Endothelial cell of umbilical vein (primary cell): ENCODE results near the gene EPS8. TPM values are rescaled to one million over a fixed set of nuclear protein-coding genes. Genes with fewer than 3 reads are reported as not detected.

ENCODE experiments used
- BruUV-seq: library from RNA; stranded (reverse); fragments of 400-500 nt; replicated peaks from 2 replicates; lab custom pipeline; 2021; lab: Mats Ljungman, UMichigan
- CTCF ChIA-PET: fragments of 300-600, 350-600 bp; sonication (Branson Sonifier 250); formaldehyde crosslinking; loops from one replicate; lab custom pipeline; 2021; ENCODE audit warnings: antibody characterized with exemption, inconsistent platforms; lab: Charles Lee
- POLR2A ChIA-PET: fragments of 300-600, 350-600 bp; sonication (Branson Sonifier 250); formaldehyde crosslinking; loops from one replicate; lab custom pipeline; 2021; ENCODE audit warnings: antibody characterized with exemption, inconsistent platforms; lab: Charles Lee
- DNase-seq: peaks from one replicate; pipeline ENCODE4 v3.0.0-alpha.2; 2011; ENCODE audit warnings: low read depth, low spot score
- FAIRE-seq: peaks from 2 replicates; lab custom pipeline; 2011; peaks lifted over from hg19 to GRCh38; lab: Jason Lieb, UNC
- H2AFZ ChIP-seq: 2 replicates; pipeline ENCODE4 v1.6.0; 2012; ENCODE audit warnings: low read depth, low read length, control low read depth, inconsistent platforms
- H3K27ac ChIP-seq: 2 replicates; pipeline ENCODE4 v1.5.1; 2011; ENCODE audit warnings: low read depth, mild to moderate bottlenecking, control low read depth, low read length, moderate library complexity; ENCODE audit not compliant: insufficient read depth
- H3K27me3 ChIP-seq, 2 experiments: 2 replicates each; pipeline versions ENCODE4 v1.6.0 to v1.6.1; 2011; ENCODE audit warnings: low read length in 2 of 2, mixed read lengths in 1 of 2; ENCODE audit not compliant: control insufficient read depth in 2 of 2, insufficient read depth in 2 of 2
- H3K36me3 ChIP-seq, 2 experiments: 2 replicates in 1 of 2; 3 replicates in 1 of 2; pipeline ENCODE4 v1.5.1; 2011; ENCODE audit warnings: low read length in 2 of 2, mild to moderate bottlenecking in 1 of 2, moderate library complexity in 1 of 2; ENCODE audit not compliant: control insufficient read depth in 2 of 2, insufficient read depth in 2 of 2; ENCODE audit errors: extremely low read depth in 1 of 2
- H3K4me1 ChIP-seq: 3 replicates; pipeline ENCODE4 v1.5.1; 2011; ENCODE audit warnings: mild to moderate bottlenecking, low read length; ENCODE audit not compliant: control insufficient read depth, insufficient read depth; ENCODE audit errors: extremely low read depth
- H3K4me2 ChIP-seq: 2 replicates; pipeline ENCODE4 v1.6.1; 2011; ENCODE audit warnings: low read length, control low read depth, mixed read lengths; ENCODE audit not compliant: insufficient read depth
- H3K4me3 ChIP-seq, 3 experiments: fragments of 200-600 bp in 1 of 3; sonication (generic), shearing (Covaris generic) in 1 of 3; replicated peaks in 1 of 3; 2 replicates each; pipeline ENCODE4 v1.5.1; 2011 to 2016; ENCODE audit warnings: control low read depth in 3 of 3, low read length in 3 of 3, mild to moderate bottlenecking in 2 of 3, inconsistent platforms in 1 of 3, low read depth in 1 of 3, moderate library complexity in 1 of 3; ENCODE audit not compliant: insufficient read depth in 1 of 3
- H3K79me2 ChIP-seq: 2 replicates; pipeline ENCODE4 v1.6.0; 2012; ENCODE audit warnings: low read length, inconsistent platforms; ENCODE audit not compliant: control insufficient read depth, insufficient read depth
- H3K9ac ChIP-seq: replicated peaks from 2 replicates; pipeline ENCODE3; 2011; ENCODE audit warnings: low read length, control low read depth; ENCODE audit not compliant: insufficient read depth; ENCODE audit errors: extremely low read depth
- H3K9me1 ChIP-seq: replicated peaks from 3 replicates; pipeline ENCODE4 v1.6.0; 2011; ENCODE audit warnings: mild to moderate bottlenecking, low read length; ENCODE audit not compliant: control insufficient read depth, insufficient read depth; ENCODE audit errors: extremely low read depth
- H3K9me3 ChIP-seq: replicated peaks from 2 replicates; pipeline ENCODE4 v1.5.1; 2012; ENCODE audit warnings: low read length, inconsistent platforms; ENCODE audit not compliant: control insufficient read depth, insufficient read depth
- H4K20me1 ChIP-seq: replicated peaks from 2 replicates; pipeline ENCODE3; 2011; ENCODE audit warnings: mild to moderate bottlenecking, low read length; ENCODE audit not compliant: control insufficient read depth, insufficient read depth; ENCODE audit errors: extremely low read depth
- EZH2 ChIP-seq: IDR thresholded peaks from 2 replicates; pipeline ENCODE4 v1.6.1; 2012; ENCODE audit warnings: borderline replicate concordance, low read depth, mild to moderate bottlenecking, moderate library complexity, low read length, inconsistent platforms; ENCODE audit not compliant: severe bottlenecking
- FOS ChIP-seq: IDR thresholded peaks from 2 replicates; pipeline ENCODE4 v1.6.1; 2011; ENCODE audit warnings: mild to moderate bottlenecking, low read length, moderate library complexity, borderline replicate concordance; ENCODE audit not compliant: insufficient read depth
- GATA2 ChIP-seq: IDR thresholded peaks from 2 replicates; pipeline ENCODE4 v1.7.0; 2011; ENCODE audit warnings: low read depth, mild to moderate bottlenecking, moderate library complexity, mixed read lengths, low read length; ENCODE audit not compliant: insufficient read length, insufficient read depth
- JUN ChIP-seq: IDR thresholded peaks from 2 replicates; pipeline ENCODE4 v1.6.1; 2011; ENCODE audit warnings: borderline replicate concordance, low read depth; ENCODE audit not compliant: insufficient read length, insufficient read depth
- MYC ChIP-seq: IDR thresholded peaks from one replicate; pipeline ENCODE4 v1.6.1; 2011; ENCODE audit warnings: mild to moderate bottlenecking, low read depth, low read length
- POLR2A ChIP-seq: IDR thresholded peaks from 2 replicates; pipeline ENCODE4 v1.6.1; 2012; ENCODE audit warnings: low read depth, mild to moderate bottlenecking, control low read depth, low read length
- dilution Hi-C: fragments of 300-500 bp; cut with MboI; formaldehyde crosslinking; loops from one replicate; pipeline ENCODE4 v1.15.0; 2019; ENCODE audit warnings: low sequenced_read_pairs; ENCODE audit not compliant: extremely low pct_ligation_motif_present
- intact Hi-C: fragments of 100-400 bp; cut with micrococcal nuclease; formaldehyde crosslinking; loops from one replicate; pipeline ENCODE4 v1.10.0; 2022
- polyA plus RNA-seq, 4 experiments: library from polyadenylated mRNA; depleted of rRNA in 3 of 4; stranded (reverse) in 3 of 4; unstranded in 1 of 4; fragments of >200 nt; gene quantifications; 2 replicates each; pipeline versions ENCODE4 v1.2.1 to v1.2.3, GENCODE V29; 2011 to 2012; ENCODE audit warnings: missing spikeins in 1 of 4
- total RNA-seq: library from RNA; stranded (reverse); gene quantifications from 2 replicates; pipeline ENCODE4 v1.2.3, GENCODE V29; 2021
- TF ChIP-seq, protein P1 (sequence below): IDR thresholded peaks from 2 replicates; pipeline ENCODE4 v1.6.1; 2011; ENCODE audit not compliant: insufficient read depth, insufficient read length

EPS8 gene
- total and polyA plus RNA-seq, 2 donors (not counting 3 experiments of a cell fraction or from before 2014, with no cell fraction given): 8.4 to 11.9 TPM

DNA sequence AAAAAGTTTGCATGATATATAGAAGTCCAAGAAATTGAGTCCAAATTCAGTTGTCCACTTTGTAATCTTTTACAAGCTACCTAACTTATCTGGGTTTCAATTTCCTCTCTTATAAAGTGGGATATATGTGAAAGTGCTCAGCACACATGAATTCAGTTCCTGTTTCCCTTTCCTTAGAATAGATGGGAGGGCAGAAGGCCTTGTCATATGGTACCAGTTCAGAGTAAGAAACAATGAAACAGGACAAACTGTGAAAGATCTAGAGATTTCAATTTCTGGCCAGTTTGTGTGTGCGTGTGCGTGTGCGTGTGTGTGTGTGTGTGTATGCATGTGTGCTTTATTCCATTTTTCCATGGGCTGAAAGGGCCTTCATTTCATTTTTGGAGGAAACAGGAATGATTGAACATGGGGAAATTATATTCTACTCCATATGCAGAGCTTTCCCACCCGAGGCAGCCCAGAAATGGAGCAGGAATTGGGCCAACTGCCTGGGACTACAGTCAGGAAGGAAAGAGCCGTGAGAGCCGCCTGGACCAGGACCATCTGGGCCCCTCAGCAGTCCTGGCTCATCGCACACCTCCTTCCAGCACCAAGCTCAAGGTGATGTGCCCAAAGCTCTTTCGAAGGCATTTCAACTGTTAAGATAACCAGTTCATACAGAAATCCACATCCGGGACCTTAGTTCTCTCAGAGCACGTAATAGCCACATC is 183.2 kb downstream of the EPS8 start:
- no peaks in the 10 kb centered on the region for H4K20me1 ChIP-seq
- CTCF ChIA-PET: interaction anchor here (0.9 to 2.6 kb wide), 2 partner anchors 12 to 28 kb away, joined by 3 to 6 read pairs; no protein-coding TSS in a partner anchor
- no peaks in the 10 kb centered on the region for H3K9me3 ChIP-seq
- dilution Hi-C loops: no loop called here
- BruUV-seq: no TSS peak
- H2AFZ ChIP-seq: no peak overlapping the region
- no peaks in the 10 kb centered on the region for H3K36me3 ChIP-seq
- no peaks in the 10 kb centered on the region for H3K79me2 ChIP-seq
- peaks cover 3% of the 10 kb centered on the region for H3K4me1 ChIP-seq
- H3K27ac ChIP-seq: no peak overlapping the region
- intact Hi-C loops: no loop called here
- peak; percentile 63 for DNase-seq
- no peak overlapping the region for H3K9ac ChIP-seq
- peak; percentile 58 for FAIRE-seq
- no peak overlapping the region for H3K4me2 ChIP-seq
- peaks cover 0 to 2% of the 10 kb centered on the region in 2 experiments for H3K27me3 ChIP-seq
- no peak overlapping the region for H3K4me3 ChIP-seq
- POLR2A ChIA-PET: interaction anchor here (0.6 kb wide), 1 partner anchor 20 kb away, joined by 7 read pairs; no protein-coding TSS in a partner anchor
- TF ChIP-seq FOS (no peak), POLR2A (no peak), GATA2 (no peak), MYC (no peak)
- TF ChIP-seq, protein P1, sequence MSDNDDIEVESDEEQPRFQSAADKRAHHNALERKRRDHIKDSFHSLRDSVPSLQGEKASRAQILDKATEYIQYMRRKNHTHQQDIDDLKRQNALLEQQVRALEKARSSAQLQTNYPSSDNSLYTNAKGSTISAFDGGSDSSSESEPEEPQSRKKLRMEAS: no peak
- no peaks in the 10 kb centered on the region for H3K9me1 ChIP-seq

DNA sequence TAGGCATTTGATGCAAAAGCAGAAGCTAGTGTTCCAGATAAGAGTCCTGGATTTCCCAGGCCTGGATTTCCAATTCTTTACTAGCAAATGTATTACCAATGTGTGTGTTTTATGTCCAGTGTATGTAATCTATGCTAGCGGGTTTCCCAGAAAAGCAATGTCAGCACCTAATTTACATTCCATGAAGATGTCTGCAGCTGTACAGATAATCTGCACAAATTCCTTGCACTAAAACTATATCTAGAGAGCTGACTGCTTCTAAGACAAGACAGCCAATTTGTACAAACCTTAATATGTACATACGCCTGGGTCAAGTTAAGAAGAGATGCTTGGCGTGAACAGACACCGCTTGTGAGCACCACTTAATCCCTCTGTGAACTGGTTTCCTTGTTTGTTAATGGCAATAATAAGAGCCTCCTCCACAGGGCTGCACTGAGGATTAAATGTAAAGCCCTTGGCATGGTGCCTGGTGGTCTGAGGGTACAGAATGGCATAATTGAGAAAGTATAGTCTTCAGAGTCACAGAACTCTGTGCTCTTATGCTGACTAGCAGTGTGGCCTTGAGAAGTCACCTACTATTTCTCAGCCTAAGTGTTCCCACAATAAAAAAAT is 185.6 kb downstream of the EPS8 start:
- CTCF ChIA-PET: interaction anchor here (1.0 to 2.6 kb wide), 2 partner anchors 19 to 30 kb away, joined by 4 to 6 read pairs; no protein-coding TSS in a partner anchor
- TF ChIP-seq MYC: no peak
- TF ChIP-seq, protein P1: no peak
- no peak for TF ChIP-seq JUN
- no peak for TF ChIP-seq FOS
- no peak for TF ChIP-seq EZH2
- Histone ChIP-seq H3K4me1 (peaks cover 18% of the 10 kb centered on the region), H3K27me3 (peaks cover 0 to 2% of the 10 kb centered on the region in 2 experiments), H3K27ac (no peak overlapping the region), H2AFZ (no peak overlapping the region), H3K36me3 (no peaks in the 10 kb centered on the region), H3K9me1 (no peaks in the 10 kb centered on the region), H4K20me1 (no peaks in the 10 kb centered on the region), H3K9ac (no peak overlapping the region), H3K4me2 (no peak overlapping the region), H3K9me3 (no peaks in the 10 kb centered on the region), H3K4me3 (no peak overlapping the region), H3K79me2 (no peaks in the 10 kb centered on the region)
- intact Hi-C loops: no loop called here
- POLR2A ChIA-PET: no interaction called here
- dilution Hi-C loops: no loop called here
- FAIRE-seq: no peak
- no TSS peak for BruUV-seq
- DNase-seq: no peak
